Measurements from ENCODE around the gene C9orf78. TPM values are rescaled to one million over a fixed set of nuclear protein-coding genes. Genes with fewer than 3 reads are reported as not detected.
A peak's percentile ranks its signal among the peaks of the same experiment; 100 is the strongest.

The C9orf78 gene
- total RNA-seq, 1 experiment from 2014 or later = 59.7 TPM

GRCh38 chr9:129828969-129829368, 6.1 kb downstream of the C9orf78 start:
- H3K9ac ChIP-seq (ENCODE audit: low read length) = no peak overlapping the region
- H3K36me3 ChIP-seq (ENCODE audit: insufficient read depth, low read length) = peaks cover 26% of the 10 kb centered on the region; the same call in 1 of the 2 replicates
- H3K4me1 ChIP-seq (ENCODE audit: low read length) = peaks cover 8% of the 10 kb centered on the region
- H3K27me3 ChIP-seq (ENCODE audit: low read length) = no peaks in the 10 kb centered on the region
- no peak overlapping the region for H2AFZ ChIP-seq (ENCODE audit: low read length)
- no peak overlapping the region for H3K4me2 ChIP-seq (ENCODE audit: low read depth, low read length, poor library complexity, severe bottlenecking)
- H3K9me2 ChIP-seq (replicated peaks; ENCODE audit: insufficient read depth, low read length) = no peaks in the 10 kb centered on the region
- H3K4me3 ChIP-seq (ENCODE audit: low read length) = no peak overlapping the region
- peaks cover 9% of the 10 kb centered on the region for H3K79me2 ChIP-seq (ENCODE audit: low read length)
- peaks cover 8% of the 10 kb centered on the region; the same call in 1 of the 2 replicates for H4K20me1 ChIP-seq (ENCODE audit: insufficient read depth, low read depth, low read length)
- no peak overlapping the region for H3K27ac ChIP-seq (ENCODE audit: low read length)
- DNase-seq = no peak
- no peaks in the 10 kb centered on the region for H3K9me3 ChIP-seq (ENCODE audit: low read length)

- H3K36me3 ChIP-seq (ENCODE audit: insufficient read depth, low read length) = peaks cover 19% of the 10 kb centered on the region; the same call in 1 of the 2 replicates
- H3K79me2 ChIP-seq (ENCODE audit: low read length) = peaks cover 5% of the 10 kb centered on the region
- H3K9me3 ChIP-seq (ENCODE audit: low read length) = no peaks in the 10 kb centered on the region
- H3K4me2 ChIP-seq (ENCODE audit: low read depth, low read length, poor library complexity, severe bottlenecking) = no peak overlapping the region
- no peak overlapping the region for H2AFZ ChIP-seq (ENCODE audit: low read length)
- H3K27ac ChIP-seq (ENCODE audit: low read length) = no peak overlapping the region
- no peaks in the 10 kb centered on the region for H3K9me2 ChIP-seq (replicated peaks; ENCODE audit: insufficient read depth, low read length)
- H3K9ac ChIP-seq (ENCODE audit: low read length) = no peak overlapping the region
- H3K4me1 ChIP-seq (ENCODE audit: low read length) = no peaks in the 10 kb centered on the region; the same call in 1 of the 2 replicates
- no peak overlapping the region for H3K4me3 ChIP-seq (ENCODE audit: low read length)
- no peak for DNase-seq
- peaks cover 1% of the 10 kb centered on the region; the same call in 1 of the 2 replicates for H4K20me1 ChIP-seq (ENCODE audit: insufficient read depth, low read depth, low read length)
- no peaks in the 10 kb centered on the region for H3K27me3 ChIP-seq (ENCODE audit: low read length)
Measured at GRCh38 chr9:129828051-129828450, 7.0 kb downstream of the C9orf78 start.

GRCh38 chr9:129826759-129827158, 8.3 kb downstream of the C9orf78 start:
- no peak for DNase-seq
- Histone ChIP-seq H4K20me1 (ENCODE audit: insufficient read depth, low read depth, low read length) (peaks cover 6% of the 10 kb centered on the region; the same call in 1 of the 2 replicates), H2AFZ (ENCODE audit: low read length) (no peak overlapping the region), H3K4me3 (ENCODE audit: low read length) (no peak overlapping the region), H3K27me3 (ENCODE audit: low read length) (no peaks in the 10 kb centered on the region), H3K4me1 (ENCODE audit: low read length) (peaks cover 7% of the 10 kb centered on the region), H3K27ac (ENCODE audit: low read length) (no peak overlapping the region), H3K4me2 (ENCODE audit: low read depth, low read length, poor library complexity, severe bottlenecking) (no peak overlapping the region), H3K9ac (ENCODE audit: low read length) (no peak overlapping the region), H3K79me2 (ENCODE audit: low read length) (peaks cover 18% of the 10 kb centered on the region), H3K9me2 (replicated peaks; ENCODE audit: insufficient read depth, low read length) (no peaks in the 10 kb centered on the region), H3K36me3 (ENCODE audit: insufficient read depth, low read length) (peaks cover 20% of the 10 kb centered on the region; the same call in 1 of the 2 replicates), H3K9me3 (ENCODE audit: low read length) (no peaks in the 10 kb centered on the region)

DNA sequence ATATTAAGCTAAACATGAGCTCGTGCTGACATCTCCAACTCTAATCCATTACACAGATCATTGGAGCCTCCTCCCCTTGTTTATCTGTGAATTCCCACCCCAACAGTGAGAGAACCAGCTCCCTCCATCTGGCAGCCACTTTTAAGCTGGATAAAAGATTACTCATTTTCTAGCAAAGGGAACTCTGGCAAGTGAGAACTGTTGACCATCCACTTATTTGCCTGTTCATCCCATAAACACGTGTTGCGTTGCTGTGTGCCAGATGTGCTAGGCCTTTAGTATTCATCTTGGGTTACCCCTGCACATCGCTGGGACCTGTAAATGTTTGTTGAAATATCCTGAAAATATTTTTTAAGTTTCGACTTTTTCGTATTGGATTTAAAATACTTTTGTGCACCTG, 8.7 kb downstream of the C9orf78 start:
- H3K9ac ChIP-seq (ENCODE audit: low read length) = no peak overlapping the region
- peaks cover 6% of the 10 kb centered on the region; the same call in 1 of the 2 replicates for H4K20me1 ChIP-seq (ENCODE audit: insufficient read depth, low read depth, low read length)
- H3K27ac ChIP-seq (ENCODE audit: low read length) = no peak overlapping the region
- no peak for DNase-seq
- no peak overlapping the region for H3K4me2 ChIP-seq (ENCODE audit: low read depth, low read length, poor library complexity, severe bottlenecking)
- no peak overlapping the region for H2AFZ ChIP-seq (ENCODE audit: low read length)
- no peak overlapping the region for H3K4me3 ChIP-seq (ENCODE audit: low read length)
- no peaks in the 10 kb centered on the region for H3K27me3 ChIP-seq (ENCODE audit: low read length)
- peaks cover 23% of the 10 kb centered on the region for H3K79me2 ChIP-seq (ENCODE audit: low read length)
- H3K9me2 ChIP-seq (replicated peaks; ENCODE audit: insufficient read depth, low read length) = no peaks in the 10 kb centered on the region
- peaks cover 22% of the 10 kb centered on the region; the same call in 1 of the 2 replicates for H3K36me3 ChIP-seq (ENCODE audit: insufficient read depth, low read length)
- no peaks in the 10 kb centered on the region for H3K9me3 ChIP-seq (ENCODE audit: low read length)
- H3K4me1 ChIP-seq (ENCODE audit: low read length) = peaks cover 7% of the 10 kb centered on the region

GRCh38 chr9:129823935-129824601, 11.0 kb downstream of the C9orf78 start, which contains the start of gene TOR1A:
Gene TOR1A (minus strand): TSS chr9:129824136. CDS start chr9:129824085, 51 bp downstream.
- DNase-seq = peak; percentile 96
- peaks cover 23% of the 10 kb centered on the region; the same call in 1 of the 2 replicates for H3K36me3 ChIP-seq (ENCODE audit: insufficient read depth, low read length)
- peak within 1 kb of the TSS; percentile 95 for H3K4me2 ChIP-seq (ENCODE audit: low read depth, low read length, poor library complexity, severe bottlenecking)
- 0 out of 2 replicates have a peak within 1 kb of the TSS, but pooled peaks have one; percentile 47 for H3K27ac ChIP-seq (ENCODE audit: low read length)
- no peaks in the 10 kb centered on the region for H3K9me3 ChIP-seq (ENCODE audit: low read length)
- H3K4me1 ChIP-seq (ENCODE audit: low read length) = peaks cover 7% of the 10 kb centered on the region
- peak within 1 kb of the TSS; percentile 84; the same call in 1 of the 2 replicates for H2AFZ ChIP-seq (ENCODE audit: low read length)
- H3K4me3 ChIP-seq (ENCODE audit: low read length) = peak within 1 kb of the TSS; percentile 91
- no peaks in the 10 kb centered on the region for H3K9me2 ChIP-seq (replicated peaks; ENCODE audit: insufficient read depth, low read length)
- peaks cover 6% of the 10 kb centered on the region; the same call in 1 of the 2 replicates for H4K20me1 ChIP-seq (ENCODE audit: insufficient read depth, low read depth, low read length)
- no peaks in the 10 kb centered on the region for H3K27me3 ChIP-seq (ENCODE audit: low read length)
- H3K79me2 ChIP-seq (ENCODE audit: low read length) = peaks cover 31% of the 10 kb centered on the region
- H3K9ac ChIP-seq (ENCODE audit: low read length) = peak within 1 kb of the TSS; percentile 97

DNA sequence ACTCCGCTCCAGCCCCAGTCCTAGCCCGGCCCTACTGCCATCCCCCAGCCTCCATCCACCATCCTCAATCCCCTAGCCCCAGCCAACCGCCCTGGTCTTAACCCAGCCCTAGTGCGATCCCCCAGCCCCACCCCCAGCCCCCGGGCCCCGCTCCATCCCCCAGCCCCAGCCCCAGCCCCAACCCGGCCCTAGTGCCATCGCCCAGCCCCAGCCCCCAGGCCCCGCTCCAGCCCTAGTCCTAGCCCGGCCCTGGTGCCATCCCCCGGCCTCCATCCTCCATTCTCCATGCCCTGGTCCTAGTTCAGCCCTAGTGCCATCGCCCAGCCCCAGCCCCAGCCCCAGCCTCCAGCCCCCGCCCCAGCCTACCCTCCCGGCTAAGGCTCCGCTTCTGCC, 11.5 kb downstream of the C9orf78 start:
- no peak for DNase-seq
- H3K27me3 ChIP-seq (ENCODE audit: low read length) = no peaks in the 10 kb centered on the region
- peaks cover 6% of the 10 kb centered on the region; the same call in 1 of the 2 replicates for H4K20me1 ChIP-seq (ENCODE audit: insufficient read depth, low read depth, low read length)
- 0 out of 2 replicates have a peak overlapping the region, but pooled peaks have one; percentile 47 for H3K27ac ChIP-seq (ENCODE audit: low read length)
- H3K9me2 ChIP-seq (replicated peaks; ENCODE audit: insufficient read depth, low read length) = no peaks in the 10 kb centered on the region
- H3K79me2 ChIP-seq (ENCODE audit: low read length) = peaks cover 31% of the 10 kb centered on the region
- H3K9ac ChIP-seq (ENCODE audit: low read length) = peak overlapping the region; percentile 97
- peak overlapping the region; percentile 91 for H3K4me3 ChIP-seq (ENCODE audit: low read length)
- H3K4me1 ChIP-seq (ENCODE audit: low read length) = peaks cover 7% of the 10 kb centered on the region
- H3K9me3 ChIP-seq (ENCODE audit: low read length) = no peaks in the 10 kb centered on the region
- peak overlapping the region; percentile 95 for H3K4me2 ChIP-seq (ENCODE audit: low read depth, low read length, poor library complexity, severe bottlenecking)
- H3K36me3 ChIP-seq (ENCODE audit: insufficient read depth, low read length) = peaks cover 23% of the 10 kb centered on the region; the same call in 1 of the 2 replicates
- H2AFZ ChIP-seq (ENCODE audit: low read length) = peak overlapping the region; percentile 84; the same call in 1 of the 2 replicates

DNA sequence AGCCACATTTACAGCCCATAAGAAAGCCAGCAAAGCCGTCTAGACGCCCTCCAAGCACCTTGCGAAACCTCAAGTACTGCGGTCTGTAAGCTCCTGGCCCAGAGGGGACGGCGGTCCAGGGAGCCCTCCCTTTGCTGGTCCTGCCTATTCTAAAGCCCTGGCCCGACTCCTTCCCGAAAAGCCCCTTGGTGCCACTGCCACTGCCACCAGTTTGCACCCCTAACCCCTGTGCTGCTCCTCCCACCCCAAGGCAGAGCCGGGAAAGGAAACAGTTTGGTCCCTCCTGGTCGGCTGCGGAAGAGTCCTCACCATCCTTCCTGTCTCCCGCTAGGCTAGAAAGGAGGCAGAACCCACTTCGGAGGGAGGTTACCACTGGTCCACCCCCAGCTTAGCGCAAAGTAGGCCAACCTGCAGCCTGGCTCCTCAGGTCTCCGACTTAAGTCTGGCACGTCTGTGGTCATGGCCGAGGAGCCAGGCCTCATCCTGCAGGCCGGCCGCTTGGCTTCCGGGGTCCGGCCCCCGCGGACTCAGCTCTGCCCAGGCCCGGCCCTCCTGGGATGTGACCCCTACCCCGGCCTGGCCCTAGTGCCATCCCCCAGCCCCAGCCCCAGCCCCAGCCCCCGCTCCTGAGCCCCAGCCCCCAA, 12.1 kb downstream of the C9orf78 start:
- H3K4me1 ChIP-seq (ENCODE audit: low read length) = peaks cover 7% of the 10 kb centered on the region
- H3K36me3 ChIP-seq (ENCODE audit: insufficient read depth, low read length) = peaks cover 22% of the 10 kb centered on the region; the same call in 1 of the 2 replicates
- peak overlapping the region; percentile 91 for H3K4me3 ChIP-seq (ENCODE audit: low read length)
- H3K9ac ChIP-seq (ENCODE audit: low read length) = peak overlapping the region; percentile 97
- peaks cover 31% of the 10 kb centered on the region for H3K79me2 ChIP-seq (ENCODE audit: low read length)
- H2AFZ ChIP-seq (ENCODE audit: low read length) = no peak overlapping the region
- H3K9me3 ChIP-seq (ENCODE audit: low read length) = no peaks in the 10 kb centered on the region
- no peaks in the 10 kb centered on the region for H3K9me2 ChIP-seq (replicated peaks; ENCODE audit: insufficient read depth, low read length)
- peak overlapping the region; percentile 95 for H3K4me2 ChIP-seq (ENCODE audit: low read depth, low read length, poor library complexity, severe bottlenecking)
- no peaks in the 10 kb centered on the region for H3K27me3 ChIP-seq (ENCODE audit: low read length)
- peaks cover 9% of the 10 kb centered on the region; the same call in 1 of the 2 replicates for H4K20me1 ChIP-seq (ENCODE audit: insufficient read depth, low read depth, low read length)
- no peak overlapping the region for H3K27ac ChIP-seq (ENCODE audit: low read length)
- peak; percentile 67 for DNase-seq
